Uterus (tissue), 2 donors: ENCODE results near the gene PDE1C.

ENCODE experiments used
- CTCF ChIP-seq, 4 experiments: fragments of 200-600 bp in 2 of 4; fragments of 450-650 bp in 2 of 4; sonication (generic) in 2 of 4; IDR thresholded peaks; one replicate each; pipeline ENCODE4 v1.5.1; 2016 to 2019; ENCODE audit warnings: antibody characterized with exemption in 4 of 4, mild to moderate bottlenecking in 2 of 4, moderate library complexity in 1 of 4
- POLR2A ChIP-seq, 2 donors: fragments of 450-650 bp; IDR thresholded peaks; one replicate each; pipeline ENCODE4 v1.6.1; 2016; ENCODE audit warnings: antibody characterized with exemption in 2 of 2, mild to moderate bottlenecking in 1 of 2, moderate library complexity in 1 of 2

DNA sequence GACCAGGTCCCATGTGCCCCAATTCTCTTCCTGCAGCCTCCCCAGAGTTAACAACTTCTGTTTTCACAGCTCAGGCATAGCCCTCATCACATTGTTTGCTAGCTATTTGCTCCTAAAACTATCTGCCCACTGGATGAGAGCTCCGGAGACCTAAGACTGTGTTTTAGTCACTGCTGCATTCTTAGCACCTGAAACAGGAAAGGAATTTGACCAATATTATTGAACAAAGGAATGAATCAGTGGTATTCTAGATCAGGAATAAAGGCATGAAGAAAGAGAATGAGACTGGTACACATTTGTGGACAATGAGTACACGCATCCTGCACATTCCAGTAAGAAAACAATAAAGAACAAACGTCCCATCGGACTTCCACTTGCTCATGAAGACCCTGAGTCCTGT, 328.4 kb downstream of the PDE1C start:
- TF ChIP-seq CTCF (IDR thresholded peaks at IDR 0.05) (no peak), POLR2A (IDR thresholded peaks at IDR 0.05) (no peak)
